BJ (cell line): ENCODE results near the gene TRIM46. TPM values are rescaled to one million over a fixed set of nuclear protein-coding genes. Genes with fewer than 3 reads are reported as not detected.
A peak's percentile ranks its signal among the peaks of the same experiment; 100 is the strongest.

Experiments
- CTCF ChIA-PET: fragments of 350-600 bp; formaldehyde crosslinking; extraction: SDS; loops from one replicate; lab custom pipeline; 2021; ENCODE audit warnings: antibody characterized with exemption, inconsistent platforms; lab: Yijun Ruan, JAX
- POLR2A ChIA-PET: fragments of 300-600 bp; sonication (Branson Sonifier 250); formaldehyde crosslinking; extraction: SDS; loops from one replicate; lab custom pipeline; 2021; ENCODE audit warnings: antibody characterized with exemption; lab: Charles Lee
- DNase-seq: peaks from one replicate; pipeline ENCODE4 v3.0.0-alpha.2; 2011; ENCODE audit warnings: low read depth
- H3K27me3 ChIP-seq: 2 replicates; pipeline ENCODE4 v1.6.0; 2011; ENCODE audit warnings: low read length; ENCODE audit not compliant: control insufficient read depth, insufficient read depth
- H3K36me3 ChIP-seq: 2 replicates; pipeline ENCODE4 v1.5.1; 2011; ENCODE audit warnings: low read length; ENCODE audit not compliant: control insufficient read depth, insufficient read depth
- H3K4me3 ChIP-seq: 2 replicates; pipeline ENCODE4 v1.5.1; 2011; ENCODE audit warnings: low read depth, mild to moderate bottlenecking, control low read depth, low read length
- polyA plus RNA-seq: library from polyadenylated mRNA; depleted of rRNA; stranded (reverse); fragments of >200 nt; gene quantifications from 2 replicates; pipeline ENCODE4 v1.2.3, GENCODE V29; 2011
- TF ChIP-seq, protein P1 (sequence below): IDR thresholded peaks from 2 replicates; pipeline ENCODE4 v1.5.1; 2011; ENCODE audit warnings: low read depth, mild to moderate bottlenecking, control low read depth, inconsistent platforms, low read length, moderate library complexity; ENCODE audit not compliant: insufficient read depth

TRIM46 gene
- polyA plus RNA-seq, 1 experiment, result 5.4 TPM

GRCh38 chr1:155126556-155127104 lies 47.0 kb upstream of the TRIM46 start:
- no peak for DNase-seq
- ChIA-PET CTCF (interaction anchor here (1.4 to 2.9 kb wide), 4 partner anchors 8 to 41 kb away, joined by 3 to 11 read pairs (median 8); no protein-coding TSS in a partner anchor), POLR2A (no interaction called here)
- TF ChIP-seq, protein P1, sequence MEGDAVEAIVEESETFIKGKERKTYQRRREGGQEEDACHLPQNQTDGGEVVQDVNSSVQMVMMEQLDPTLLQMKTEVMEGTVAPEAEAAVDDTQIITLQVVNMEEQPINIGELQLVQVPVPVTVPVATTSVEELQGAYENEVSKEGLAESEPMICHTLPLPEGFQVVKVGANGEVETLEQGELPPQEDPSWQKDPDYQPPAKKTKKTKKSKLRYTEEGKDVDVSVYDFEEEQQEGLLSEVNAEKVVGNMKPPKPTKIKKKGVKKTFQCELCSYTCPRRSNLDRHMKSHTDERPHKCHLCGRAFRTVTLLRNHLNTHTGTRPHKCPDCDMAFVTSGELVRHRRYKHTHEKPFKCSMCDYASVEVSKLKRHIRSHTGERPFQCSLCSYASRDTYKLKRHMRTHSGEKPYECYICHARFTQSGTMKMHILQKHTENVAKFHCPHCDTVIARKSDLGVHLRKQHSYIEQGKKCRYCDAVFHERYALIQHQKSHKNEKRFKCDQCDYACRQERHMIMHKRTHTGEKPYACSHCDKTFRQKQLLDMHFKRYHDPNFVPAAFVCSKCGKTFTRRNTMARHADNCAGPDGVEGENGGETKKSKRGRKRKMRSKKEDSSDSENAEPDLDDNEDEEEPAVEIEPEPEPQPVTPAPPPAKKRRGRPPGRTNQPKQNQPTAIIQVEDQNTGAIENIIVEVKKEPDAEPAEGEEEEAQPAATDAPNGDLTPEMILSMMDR, result no peak
- H3K4me3 ChIP-seq, result peak overlapping the region; percentile 9; the same call in 1 of the 2 replicates
- peaks cover 48% of the 10 kb centered on the region for H3K27me3 ChIP-seq
- no peaks in the 10 kb centered on the region for H3K36me3 ChIP-seq

DNA sequence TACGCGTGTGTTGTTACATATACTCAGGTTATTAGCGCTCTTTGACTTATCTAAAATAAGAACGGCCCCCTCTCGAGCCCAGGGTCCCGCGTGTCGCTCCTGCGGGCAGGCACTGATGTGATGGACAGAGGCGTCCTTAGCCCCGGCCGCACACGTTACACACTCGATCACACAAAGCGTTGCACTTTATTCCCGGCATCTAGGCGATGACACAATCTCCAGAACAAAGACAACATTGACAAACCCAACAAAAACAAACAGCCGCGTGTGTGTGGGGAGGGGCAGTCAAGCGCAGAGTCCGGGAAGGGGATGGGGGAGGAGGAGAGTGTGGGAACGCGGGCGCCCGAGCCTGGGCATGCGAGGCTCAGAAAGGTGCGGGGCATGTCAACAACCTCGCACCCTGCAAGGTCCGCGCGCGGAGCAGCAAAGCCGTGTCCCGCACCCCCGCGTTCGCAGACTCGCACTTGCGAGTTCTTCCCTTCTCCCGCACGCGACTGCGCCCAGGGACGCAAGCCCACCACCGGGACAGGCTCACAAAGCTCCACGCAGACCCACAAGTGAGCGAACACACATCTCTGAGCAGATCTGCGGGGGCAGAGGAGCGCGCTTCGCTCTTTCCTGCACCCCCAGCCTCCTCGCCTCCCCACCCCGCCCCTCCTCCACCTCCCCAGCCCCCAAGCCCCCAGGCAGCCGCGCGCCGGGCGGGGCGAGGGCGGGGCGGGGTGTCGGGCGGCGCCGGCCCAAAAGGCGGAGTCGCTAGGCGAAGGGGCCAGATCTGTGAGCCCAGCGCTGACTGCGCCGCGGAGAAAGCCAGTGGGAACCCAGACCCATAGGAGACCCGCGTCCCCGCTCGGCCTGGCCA lies 46.3 kb upstream of the TRIM46 start, which contains the start of gene EFNA1:
TSS of gene EFNA1 (plus strand) at position 772 of the 862 bp plus-strand sequence. CDS start 102 bp downstream, outside the sequence.
- TF ChIP-seq, protein P1, result no peak
- Histone ChIP-seq H3K27me3 (peaks cover 44% of the 10 kb centered on the region), H3K4me3 (peak within 1 kb of the TSS; percentile 40), H3K36me3 (no peaks in the 10 kb centered on the region)
- DNase-seq, result no peak
- ChIA-PET POLR2A (no interaction called here), CTCF (interaction anchor here (1.4 to 2.9 kb wide), 3 partner anchors 32 to 42 kb away, joined by 3 to 11 read pairs (median 10); no protein-coding TSS in a partner anchor)

DNA sequence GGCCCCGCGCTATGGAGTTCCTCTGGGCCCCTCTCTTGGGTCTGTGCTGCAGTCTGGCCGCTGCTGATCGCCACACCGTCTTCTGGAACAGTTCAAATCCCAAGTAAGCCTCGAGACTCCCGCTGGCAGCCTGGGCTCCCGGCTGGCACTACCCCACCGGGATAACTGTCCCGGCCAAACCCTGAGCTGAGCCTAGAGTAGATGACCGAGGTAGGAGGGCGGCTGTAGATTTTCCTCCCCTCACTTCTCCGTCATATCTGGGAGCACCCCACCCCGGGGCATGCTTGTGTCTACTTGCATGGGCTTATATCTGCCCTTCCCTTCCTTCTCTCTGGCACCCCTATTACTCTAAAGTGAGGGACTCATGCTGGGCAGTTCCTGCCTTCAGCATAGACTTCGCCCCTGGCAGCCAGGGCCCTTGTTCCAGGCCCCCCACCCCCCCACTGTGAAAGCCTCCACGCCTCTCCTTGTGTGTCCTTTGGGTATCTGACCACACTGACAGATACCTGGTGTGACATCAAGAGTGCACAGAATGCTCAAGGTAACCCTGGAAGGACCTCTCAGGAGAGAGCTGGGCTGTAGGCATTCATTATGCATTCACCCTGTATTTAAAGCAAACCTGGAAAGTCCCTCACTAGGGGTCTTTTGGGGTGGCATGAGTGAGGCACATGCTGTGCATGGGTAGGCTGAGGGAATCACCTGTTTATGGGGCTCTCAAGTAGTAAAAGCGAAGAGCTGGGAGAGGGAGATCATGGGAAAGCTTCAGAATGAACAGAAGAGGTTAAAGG lies 45.5 kb upstream of the TRIM46 start:
- ChIA-PET CTCF (interaction anchor here (1.2 to 3.4 kb wide), 3 partner anchors 37 to 40 kb away, joined by 3 to 22 read pairs (median 5); no protein-coding TSS in a partner anchor), POLR2A (no interaction called here)
- no peak for DNase-seq
- peaks cover 44% of the 10 kb centered on the region for H3K27me3 ChIP-seq
- TF ChIP-seq, protein P1, result no peak
- H3K36me3 ChIP-seq, result no peaks in the 10 kb centered on the region
- H3K4me3 ChIP-seq, result peak overlapping the region; percentile 40

DNA sequence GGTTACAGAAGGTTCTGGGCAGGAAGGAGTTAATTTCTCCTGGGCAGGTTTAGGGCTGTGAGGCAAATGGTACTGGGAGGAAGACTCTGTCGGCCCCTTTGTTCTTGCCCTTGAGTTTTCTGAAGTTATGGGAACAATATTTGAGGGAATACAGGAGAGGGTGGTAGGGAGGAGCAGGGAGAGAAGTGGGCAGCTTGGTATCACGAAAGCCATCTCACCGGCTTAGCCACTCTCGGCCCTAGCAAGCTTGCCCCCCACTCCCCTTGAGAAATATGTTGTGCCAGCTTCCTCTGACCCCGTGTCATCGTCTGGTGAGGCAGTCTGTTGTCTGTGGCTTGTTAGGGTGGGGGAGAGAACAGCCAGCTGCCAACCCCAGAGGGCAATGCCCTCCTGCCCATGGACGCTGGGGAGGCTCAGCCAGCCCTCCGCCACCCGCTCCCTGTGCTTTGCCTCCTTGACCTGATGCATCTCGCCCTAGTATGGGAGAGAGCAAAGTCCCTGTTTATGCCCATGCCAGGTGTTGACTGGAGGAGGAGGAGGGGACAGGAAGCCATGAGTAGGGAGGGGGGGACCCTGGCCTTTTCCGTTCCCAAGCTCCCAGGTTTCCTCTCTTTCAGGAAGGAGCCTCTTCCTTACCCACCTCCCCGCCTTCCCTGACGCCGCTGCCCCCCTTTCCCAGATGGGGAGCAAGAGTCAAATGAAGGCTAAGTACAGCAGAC lies 44.7 kb upstream of the TRIM46 start:
- H3K36me3 ChIP-seq, result no peaks in the 10 kb centered on the region
- peaks cover 44% of the 10 kb centered on the region for H3K27me3 ChIP-seq
- TF ChIP-seq, protein P1, result no peak
- no peak overlapping the region for H3K4me3 ChIP-seq
- ChIA-PET CTCF (interaction anchor here (1.2 to 3.4 kb wide), 3 partner anchors 37 to 39 kb away, joined by 3 to 22 read pairs (median 5); no protein-coding TSS in a partner anchor), POLR2A (no interaction called here)
- no peak for DNase-seq
